HG03469 (cell line): ENCODE measurements around the gene ZNF740.

ENCODE experiments used
- ATAC-seq: cut with Tn5 transposase; IDR thresholded peaks from one replicate; pipeline ENCODE4 v1.9.1; 2021; ENCODE audit warnings: mild to moderate bottlenecking, moderate library complexity, moderate number of reproducible peaks; ENCODE audit not compliant: unreplicated experiment

ZNF740 gene

DNA sequence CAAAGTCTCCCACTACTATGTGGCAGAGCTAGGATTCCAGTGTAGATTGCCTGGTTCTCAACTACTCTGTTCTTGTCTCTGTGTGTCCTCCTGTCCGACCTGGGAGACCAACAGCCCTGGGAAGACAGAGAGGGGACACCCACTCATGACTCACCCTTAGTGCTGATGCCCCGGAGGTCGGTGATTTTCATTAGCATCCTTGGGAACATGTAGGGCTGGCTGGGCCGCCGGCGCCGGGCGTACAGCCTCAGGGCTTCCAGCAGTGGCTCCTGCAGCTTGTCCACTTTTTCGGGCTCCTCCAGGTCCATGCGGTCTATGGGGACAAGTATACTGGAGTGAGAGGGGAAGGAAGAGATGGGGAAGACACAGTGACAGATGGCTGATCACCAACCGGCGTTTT lies 32.4 kb downstream of the ZNF740 start:
- no peak for ATAC-seq

DNA sequence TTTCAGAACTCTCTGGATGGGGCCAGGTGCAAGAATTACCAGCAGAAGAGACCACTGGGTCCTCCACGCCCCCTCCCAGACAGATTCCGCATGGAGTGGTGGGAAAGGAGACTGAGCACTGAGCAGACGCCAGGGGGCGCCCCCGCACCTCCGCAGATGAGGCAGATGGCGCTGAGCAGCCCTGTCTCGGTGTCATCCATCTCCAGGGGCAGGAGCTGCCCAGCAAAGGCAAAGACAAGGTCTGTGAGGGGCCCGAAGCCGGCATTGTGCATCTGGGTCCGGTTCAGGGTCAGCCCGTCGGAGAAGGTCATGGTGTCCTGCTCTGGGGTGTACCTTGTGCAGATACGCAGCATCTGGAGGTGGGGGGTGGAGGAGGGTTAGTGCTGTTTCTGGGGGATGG lies 32.8 kb downstream of the ZNF740 start:
- ATAC-seq = no peak

DNA sequence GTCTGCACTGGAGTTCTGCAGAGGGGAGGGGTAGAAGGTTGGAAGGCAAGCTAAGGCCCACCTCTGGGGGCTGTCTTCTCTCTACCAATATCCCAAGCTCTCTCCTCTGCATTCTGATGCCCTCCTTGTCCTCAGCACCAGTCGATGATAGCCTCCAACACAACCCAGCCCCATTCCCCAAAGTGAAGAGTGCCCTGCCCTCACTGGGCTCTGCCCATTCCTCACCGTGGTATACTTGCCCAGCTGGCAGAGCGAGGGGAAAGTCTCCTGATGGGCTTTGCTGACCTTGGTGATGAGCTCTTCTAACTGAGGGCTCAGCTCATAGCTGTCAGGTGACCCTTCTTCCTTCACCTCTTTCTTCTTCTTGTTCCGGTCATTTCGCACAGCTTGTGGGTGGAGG lies 33.7 kb downstream of the ZNF740 start:
- no peak for ATAC-seq

DNA sequence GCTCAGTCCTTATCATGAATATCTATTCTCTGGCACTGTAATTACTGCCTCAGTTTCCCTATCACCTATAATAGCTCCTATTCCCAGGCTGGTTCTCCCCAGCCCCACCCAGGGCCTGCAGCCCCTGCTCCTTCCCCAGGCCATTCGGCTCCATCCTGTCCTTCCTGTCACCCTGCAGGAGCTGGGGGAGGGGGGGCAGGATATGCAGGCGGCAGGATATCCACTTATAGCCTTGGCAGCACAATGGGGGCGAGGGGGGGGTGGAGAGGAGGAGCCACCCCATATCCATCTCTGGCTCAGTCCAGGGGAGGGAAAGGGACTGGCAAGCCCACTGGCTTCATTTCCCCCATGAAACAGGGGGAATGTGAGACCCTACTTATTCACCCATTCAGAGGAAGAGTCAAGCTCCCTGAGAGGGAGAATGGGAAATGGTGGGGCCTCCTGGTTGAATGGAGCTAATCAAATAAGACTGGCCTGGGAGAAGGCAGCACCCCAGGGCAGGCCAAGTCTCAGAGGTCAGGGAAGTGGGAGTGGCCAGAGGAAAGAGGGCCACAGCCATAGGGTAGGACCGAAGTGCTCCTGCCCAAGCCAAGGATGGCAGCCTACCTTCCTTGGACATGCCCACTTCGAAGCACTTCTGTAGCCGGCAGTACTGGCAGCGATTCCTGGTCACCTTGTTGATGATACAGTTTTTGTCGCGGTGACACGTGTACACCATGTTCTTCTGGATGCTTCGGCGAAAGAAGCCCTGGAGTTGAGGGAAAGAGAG lies 34.3 kb downstream of the ZNF740 start:
- ATAC-seq = no peak

DNA sequence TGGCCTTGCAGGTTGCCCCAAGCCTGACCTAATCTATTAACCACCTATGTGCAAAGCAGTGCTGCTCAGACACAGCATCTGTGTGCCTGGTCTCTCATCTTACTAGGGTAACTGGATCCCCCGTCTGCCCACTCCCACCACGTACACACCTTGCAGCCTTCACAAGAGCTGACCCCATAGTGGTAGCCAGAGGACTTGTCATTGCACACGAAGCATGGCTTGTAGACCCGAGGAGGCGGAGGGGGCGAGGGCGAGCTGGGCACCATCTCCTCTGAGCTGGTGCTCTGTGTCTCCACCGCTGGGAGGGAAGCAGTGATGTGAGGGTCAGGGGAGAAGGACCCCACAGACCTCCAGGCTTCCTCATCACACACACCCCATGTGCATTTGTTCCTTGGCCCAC lies 35.0 kb downstream of the ZNF740 start:
- ATAC-seq = no peak

DNA sequence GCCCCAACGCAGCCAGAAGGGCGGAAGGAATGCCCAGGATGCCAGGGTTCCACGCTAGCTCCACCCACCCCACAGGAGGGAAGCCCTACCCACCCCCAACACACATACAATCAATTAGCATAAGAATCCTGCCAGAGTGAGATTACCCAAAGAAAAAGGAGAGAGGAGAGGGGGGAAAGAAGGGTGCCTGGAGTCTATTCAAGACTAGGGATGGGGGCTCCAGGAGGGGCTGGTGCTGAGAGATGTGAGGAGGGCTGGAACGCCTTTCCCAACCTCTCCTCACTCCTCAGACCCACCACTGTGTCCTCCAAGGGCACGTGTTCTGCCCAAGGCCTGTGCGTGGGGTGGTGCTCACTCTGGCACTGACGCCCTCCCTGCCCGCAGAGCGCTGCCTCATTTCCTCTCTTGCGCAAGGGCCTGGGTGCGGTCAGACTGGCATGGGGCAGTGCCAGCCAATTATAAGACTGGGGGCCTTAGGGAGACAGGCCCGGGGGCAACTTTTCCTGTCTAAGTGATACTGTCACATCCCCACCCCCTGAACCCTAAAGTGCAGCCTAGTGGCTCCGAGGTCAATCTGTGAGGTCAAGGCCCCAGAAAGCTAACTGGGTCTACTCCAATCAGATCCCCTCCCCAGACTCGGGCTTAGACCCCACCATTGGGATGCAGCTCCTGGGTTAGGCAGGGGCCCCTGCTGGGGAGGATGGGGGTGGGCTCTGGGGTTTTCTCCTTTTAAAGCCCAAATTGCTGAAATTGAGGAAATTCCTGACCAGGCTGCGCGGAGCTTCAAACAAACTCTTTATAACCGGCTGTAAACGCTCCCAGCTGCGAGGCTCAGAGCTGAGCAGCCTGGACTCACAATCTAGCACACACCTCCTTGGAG lies 36.8 kb downstream of the ZNF740 start:
- no peak for ATAC-seq

DNA sequence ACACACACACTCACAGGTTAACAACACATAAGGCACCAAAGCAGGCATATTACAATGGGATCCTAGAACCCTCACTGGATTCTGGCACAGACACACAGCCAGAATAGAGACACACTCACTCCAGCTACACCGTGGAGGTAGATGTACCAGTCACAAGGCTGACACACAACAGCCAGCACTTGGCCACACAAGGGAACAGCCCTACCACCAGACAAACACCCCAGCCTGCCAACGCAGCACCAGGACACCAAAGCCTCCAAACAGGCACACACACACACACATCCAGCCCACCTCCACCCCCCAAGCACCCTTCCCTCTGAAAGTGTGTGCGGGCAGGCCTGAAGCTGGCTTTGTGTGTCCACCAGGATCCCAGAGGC lies 37.4 kb downstream of the ZNF740 start:
- ATAC-seq = no peak

DNA sequence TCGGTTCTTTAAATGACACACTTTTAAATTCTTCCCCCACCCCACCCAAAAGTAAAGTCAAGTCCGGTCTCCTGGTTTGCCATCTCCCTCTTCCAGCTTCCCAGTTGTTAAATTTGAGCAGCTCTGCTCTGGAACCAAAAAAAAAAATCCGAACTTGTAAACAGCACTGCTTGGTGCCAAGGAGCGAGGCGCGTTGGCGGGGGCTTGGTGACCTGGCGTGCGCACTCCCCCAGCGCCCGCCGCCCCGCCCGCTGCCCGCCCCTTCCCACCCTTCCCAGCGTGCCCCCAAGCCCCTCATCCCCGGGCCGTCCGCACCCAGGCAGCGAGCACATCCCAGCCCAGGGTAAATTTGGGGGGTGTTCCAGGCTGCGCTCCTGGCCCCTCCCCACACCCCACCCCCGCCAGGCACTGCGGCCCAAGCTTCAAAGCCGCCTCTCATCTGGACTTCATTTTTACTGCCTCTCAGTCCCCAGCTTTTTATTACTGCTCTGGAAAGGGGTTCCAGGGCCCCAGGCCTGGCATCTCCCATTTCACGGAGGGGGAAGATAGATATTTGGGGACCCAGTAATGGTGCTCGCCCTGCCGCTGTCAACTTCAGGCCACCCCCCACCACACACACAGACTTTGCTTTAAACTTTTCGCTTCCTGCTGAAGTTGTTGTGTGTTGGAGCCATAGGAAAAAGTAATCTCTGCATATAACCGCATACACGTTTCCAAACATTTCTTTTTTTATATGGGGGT lies 38.2 kb downstream of the ZNF740 start:
- no peak for ATAC-seq

DNA sequence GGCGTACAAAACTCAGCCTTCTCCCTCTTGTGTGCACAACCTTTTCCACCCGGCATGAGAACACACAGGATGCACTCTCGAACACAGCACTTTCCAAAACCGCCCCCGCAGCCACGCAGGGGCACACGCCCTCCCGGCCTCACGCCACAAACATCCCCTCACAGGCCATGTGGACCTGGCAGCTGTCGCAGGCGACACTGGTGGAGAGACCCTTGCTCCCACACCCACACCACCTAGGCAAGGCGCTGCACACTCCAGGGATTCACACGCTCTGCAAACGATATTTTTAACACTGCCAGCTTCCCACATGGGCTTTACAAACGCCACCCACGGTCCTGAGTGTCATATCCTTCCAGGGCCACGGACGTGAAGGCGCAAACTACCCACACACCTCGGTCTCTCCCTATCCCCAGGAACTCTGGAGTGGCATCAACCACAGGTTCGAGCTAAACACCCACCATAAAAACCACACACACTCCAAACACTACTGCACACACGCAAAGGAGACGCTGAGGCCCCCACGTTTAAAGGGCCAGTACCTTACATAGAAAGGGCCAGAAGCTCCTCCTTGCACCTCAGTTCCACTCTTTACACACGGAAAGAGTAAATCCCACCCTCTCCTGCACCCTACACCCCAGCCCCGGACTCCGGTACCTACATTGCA lies 38.9 kb downstream of the ZNF740 start:
- ATAC-seq = no peak

DNA sequence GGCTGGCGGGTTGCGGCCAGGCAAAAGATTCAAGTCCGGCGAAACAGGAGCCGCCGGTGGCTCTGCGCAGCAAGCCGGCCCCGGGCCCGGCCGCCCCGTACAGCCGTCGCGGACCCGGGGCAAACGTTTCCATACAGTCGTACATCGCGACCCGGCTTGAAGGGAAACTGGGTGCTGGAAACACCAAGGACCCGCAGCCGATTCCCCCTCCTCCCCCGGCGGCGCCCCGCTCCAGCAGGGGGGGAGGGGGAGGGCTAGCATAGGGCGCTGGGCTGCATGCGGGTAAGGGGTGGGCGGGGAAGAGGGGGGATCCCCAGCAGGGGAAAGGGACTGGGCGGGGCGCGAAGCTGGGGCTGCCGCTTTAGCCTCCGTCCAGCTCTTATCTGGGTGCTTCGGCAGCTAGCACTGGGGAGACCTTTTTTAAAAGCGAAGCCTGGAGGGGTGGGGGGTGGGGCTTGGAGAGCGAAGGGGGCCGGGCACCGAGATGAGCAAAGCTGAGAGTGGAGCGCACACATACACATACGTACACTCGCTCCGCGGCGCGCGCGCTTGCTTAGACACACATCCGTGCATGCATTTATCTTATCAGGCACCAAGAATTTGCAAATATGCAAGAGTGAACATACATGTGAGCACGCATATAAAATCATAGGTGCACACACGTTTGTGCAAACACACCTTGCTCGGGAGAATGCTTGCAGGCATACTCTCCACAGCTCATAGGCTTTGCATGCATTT lies 39.6 kb downstream of the ZNF740 start:
- ATAC-seq = no peak

DNA sequence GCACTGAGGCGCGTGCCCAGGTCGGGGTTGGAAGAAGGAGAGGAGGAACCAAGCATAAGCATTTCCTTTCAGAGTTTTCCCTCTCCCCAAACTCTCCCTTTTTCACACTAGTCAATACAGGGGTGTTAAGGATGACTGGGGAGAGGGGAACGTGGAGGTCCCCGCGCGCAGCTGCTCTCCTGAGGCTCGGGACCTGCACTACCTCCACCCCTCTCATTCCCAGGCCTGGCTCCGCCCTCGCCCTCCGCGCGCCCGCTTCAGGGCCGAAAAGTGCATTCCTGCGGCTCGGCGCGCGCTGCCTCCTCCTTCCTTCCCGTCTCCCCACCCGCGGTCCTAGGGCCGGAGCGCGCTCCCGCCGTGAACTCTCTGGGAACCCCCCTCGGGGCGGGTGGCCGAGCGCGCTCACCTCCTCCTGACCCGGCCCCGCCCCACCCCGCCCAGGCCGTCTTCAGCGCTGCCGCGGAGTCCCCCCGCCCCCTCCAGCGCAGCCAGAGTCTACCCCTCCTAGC lies 40.2 kb downstream of the ZNF740 start:
- no peak for ATAC-seq

DNA sequence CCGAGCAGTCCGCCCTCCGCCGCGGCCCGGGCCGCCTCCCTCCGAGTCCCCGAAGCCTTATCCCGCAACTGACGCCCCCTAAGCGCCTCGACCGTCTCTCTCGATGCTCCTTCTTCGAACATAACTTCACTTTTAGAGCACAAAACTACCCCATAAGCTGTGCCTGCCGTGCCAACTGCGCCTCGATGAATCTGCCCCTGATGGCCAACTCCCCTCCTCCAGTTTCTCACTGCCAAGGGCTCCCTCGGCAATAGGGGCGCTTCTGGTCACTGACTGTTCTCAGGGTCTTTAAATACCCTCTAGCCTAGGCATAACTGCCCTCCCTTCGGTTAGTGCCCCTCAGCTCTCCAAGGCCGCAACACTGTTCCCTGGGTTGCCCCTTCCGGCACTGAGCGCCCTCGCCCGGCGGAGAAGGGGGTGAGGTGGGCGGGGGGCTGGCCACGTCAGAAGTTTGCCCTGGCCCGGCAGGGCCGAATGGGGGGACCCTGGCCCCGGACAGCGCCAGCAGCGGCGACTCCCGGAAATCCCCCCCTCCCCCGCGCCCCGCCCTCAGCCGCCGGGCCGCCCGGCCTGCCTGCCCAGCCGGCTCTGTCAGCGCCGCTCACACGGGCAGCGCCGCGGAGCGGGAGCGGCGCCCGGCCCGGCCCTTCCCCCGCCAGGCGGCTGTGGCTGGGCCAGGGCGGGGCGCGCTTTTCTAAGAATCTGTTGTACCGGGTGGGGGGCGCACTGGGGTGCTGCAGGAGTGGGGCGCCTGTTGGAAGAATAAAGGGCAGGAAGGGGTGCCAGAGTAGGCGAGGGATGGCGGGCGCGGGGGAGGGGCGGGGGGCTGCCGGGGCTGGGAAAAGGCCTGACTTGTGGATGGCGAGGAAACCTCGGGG lies 40.9 kb downstream of the ZNF740 start:
- ATAC-seq = no peak

DNA sequence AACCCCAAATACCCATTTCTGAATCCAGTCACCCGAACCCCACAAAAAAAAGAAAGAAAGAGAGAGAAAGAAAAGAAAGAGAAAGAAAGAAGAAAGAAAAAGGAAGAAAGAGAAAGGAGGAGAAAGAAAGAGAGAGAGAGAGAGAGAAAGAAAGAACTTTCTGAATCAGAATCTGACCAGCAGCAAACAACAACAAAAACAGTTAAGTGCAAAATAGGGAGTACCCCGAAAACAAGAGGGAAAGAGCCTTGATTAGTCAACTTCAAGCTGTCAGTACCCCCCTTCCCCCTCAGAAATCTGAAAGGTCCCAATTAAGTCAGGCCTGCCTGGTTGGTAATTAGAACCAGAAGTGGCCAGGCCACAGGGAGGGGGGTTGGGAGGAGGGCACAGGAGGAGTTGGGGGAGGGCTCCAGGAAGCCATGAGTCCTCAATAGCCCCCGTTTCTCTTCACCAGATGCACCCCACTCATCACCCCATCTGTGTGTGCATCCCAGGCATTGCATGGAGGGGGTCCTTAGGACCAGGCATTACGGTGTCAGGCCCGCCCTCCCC lies 41.7 kb downstream of the ZNF740 start:
- no peak for ATAC-seq

DNA sequence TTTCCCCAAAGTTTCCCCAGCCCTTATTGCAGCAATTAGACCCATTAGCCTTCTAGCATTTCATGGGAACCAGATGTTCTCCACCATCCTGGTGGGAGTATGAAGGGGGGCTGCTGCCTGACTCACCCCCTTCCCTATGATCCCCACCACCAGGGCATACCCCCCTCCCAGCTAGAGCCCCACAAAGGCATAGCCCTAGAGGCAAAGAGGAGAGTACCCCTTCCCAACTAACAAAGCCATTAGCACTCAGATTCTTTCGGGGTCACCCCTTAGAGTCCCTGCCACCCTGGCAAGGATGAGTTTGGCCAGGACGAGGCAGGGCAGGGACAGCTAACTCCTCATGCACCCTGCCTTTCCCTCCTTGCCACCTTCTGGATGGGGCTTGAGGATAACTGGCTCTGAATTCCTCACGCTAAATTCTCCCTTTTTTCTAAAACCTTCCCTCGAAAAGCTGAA lies 42.3 kb downstream of the ZNF740 start:
- ATAC-seq = no peak

DNA sequence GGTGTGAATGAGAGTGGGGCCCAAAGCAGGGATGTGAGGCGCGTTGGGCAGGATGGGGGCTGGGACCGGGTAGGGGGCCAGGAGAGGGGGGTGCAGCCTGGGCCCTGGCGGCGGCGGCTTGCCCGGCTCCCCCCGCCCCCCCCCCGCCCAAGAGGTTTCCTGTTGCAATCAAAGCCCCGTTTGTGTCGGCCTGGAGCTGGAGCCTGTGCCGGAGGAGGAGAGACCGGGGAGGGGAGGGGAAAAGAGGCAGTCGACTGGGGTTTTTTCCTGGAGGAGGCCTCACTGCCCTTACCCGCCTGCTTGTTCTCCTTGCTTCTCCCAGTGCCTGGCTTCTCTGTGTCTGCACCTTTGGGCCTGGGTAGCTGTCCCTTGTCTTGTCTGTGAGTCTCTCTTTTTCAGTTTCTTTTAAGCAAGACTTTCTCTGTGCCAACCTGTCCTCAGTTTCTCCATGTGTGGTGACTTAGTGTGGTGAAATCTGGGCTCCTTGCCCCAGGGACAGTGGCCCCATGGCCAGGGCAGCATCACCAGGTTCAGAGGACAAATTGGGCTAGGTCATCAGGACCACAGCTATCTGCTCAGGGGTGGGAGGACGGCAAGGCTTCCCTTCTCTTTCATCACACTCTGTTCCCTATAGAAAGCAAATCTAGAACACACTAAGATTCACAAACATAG lies 43.0 kb downstream of the ZNF740 start:
- no peak for ATAC-seq

DNA sequence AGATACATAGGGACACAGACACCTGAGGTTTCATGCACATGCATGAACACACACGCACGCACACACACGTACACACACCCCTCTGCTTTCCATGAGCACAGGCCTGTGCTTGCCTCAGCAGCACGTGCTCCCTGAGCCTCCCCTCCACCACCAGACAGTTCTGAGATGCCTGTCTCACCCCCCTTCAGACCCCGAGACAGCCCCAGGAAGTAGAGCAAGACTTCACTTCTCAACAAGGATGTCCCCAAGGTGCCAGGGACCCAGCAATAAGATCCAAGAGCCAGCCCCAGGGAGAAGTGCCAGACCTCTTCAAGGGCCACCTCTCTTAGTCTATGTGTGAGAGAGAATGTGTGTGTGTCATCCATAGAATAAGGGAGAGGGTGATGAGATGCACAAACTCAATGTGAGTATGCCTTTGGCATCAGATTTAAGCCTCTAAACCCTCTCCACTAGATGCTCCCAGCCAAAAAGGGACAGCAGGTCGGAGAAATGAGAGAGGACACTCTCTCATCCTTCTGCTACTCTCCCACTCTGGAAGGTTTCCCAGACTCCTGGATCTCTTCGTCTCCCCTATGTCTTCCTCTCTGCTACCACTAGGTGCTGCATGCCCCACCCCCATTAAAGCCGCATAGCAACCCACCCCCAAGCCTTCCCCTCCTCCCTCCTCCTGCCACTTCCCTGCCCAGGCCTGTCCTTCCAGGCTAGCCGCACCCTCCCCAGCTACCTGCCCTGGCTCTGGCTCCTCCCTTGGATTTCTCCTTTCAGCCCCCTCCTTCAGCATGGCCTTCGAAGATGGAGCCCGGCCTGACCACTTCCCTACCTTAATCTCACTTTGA lies 43.8 kb downstream of the ZNF740 start:
- ATAC-seq = no peak

DNA sequence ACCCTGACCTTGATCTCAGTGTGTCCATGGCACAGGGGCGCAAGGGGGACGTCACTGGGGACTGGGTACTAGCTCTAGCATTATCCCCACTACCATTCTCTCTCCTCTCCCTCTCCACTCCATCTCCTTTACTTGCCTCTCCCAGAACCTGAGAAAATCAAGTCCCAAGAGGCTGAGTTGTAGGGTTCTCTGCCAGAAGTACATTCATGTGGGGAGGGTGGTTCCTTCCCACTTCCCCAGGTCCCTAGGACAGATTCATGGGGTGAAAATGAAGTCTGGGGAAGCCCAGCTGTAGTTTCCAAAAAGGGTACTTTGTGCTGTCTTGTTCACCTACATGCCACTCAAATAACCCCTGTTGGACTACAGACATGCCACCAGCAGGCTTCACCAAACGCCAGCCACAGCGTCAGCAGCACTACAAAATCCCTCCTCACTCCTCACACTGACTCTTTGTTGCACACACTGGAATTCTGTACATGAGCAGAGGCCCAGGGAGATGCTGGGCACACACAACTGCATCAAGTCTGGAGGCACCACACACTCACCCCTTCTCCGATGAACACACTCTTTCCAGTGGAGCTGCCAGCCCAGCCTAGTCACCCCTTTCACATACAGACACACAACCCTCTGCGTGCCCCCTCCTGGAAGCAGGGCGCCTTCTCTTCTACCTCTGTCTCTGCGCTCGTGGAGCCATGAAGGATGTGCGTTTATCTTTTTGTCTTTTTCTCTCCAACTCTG lies 44.5 kb downstream of the ZNF740 start:
- ATAC-seq = no peak
